DMS79 (cell line): ENCODE data around the gene DNLZ.
A peak's percentile ranks its signal among the peaks of the same experiment; 100 is the strongest.
"Not testable (repeated sequence)": the region's sequence is repeated elsewhere in the genome, so short reads cannot be mapped to it uniquely, and the experiment has no call there.

ENCODE experiments used
- DNase-seq: peaks from one replicate; lab custom pipeline; 2025; lab: John Stamatoyannopoulos, UW

Gene DNLZ

DNA sequence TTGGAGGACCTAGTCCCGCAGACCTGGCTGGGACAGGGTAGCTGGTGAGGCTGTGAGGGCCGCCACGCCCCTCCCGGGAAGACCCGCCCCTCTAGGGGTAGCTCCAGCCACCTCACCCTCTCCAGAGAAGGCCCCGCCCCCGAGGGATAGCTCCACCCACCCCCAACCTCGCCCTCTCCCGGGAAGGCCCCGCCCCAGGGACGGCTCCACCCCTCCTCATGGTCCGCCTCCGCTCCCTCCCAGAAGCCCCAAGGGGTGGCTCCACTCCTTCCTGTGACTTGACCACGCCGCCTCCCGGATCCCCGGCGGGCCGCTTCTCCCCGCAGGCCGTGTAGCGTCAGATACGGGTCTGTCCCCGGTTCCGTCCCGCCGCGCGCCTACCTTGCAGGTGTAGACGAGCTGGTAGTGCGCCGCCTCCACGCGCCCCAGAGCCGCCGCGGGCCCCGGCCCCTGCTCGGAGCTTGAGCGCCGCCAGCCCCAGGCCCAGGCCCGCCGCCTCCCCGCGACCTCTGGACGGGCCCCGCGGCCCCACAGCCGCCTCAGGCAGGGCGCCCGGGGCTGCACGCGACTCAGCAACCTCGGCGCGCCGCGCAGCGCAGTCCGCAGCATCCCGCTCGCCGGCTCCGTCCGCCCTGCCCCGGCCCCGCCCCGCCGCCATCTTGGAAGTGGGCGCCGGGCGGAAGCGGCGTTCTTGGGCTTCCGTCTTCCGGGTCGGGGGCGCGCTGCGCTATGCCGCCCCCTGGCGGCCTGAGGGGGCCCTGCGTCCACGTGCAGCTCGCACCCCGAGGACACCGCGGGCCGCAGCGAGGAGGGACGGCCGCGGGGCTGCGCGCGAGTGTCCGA, at the start of gene DNLZ:
Gene DNLZ (minus strand): TSS at position 639 of the 843 bp plus-strand sequence. CDS start 30 bp downstream, at position 609.
- DNase-seq, result peak; percentile 78

DNA sequence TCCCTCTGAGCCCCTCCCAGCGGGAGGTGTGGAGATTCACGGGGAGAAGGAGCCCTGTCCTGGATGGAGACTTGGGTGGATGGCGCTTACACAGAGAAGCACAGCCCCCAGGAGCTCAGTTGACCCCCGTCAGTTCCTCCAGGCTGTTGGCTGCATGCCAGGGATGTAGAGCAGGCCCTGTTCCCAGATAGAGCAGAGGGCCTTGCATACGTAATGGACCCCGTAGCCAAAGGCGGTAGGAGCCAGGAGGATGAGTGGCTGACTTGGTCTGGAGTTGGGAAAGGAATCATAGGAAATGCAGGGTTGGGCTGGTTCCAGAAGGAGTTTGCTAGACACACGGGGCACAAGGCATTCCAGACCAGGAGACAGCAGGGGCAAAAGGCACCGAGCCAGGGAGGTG, 49.4 kb upstream of the DNLZ start:
- DNase-seq, result no peak

DNA sequence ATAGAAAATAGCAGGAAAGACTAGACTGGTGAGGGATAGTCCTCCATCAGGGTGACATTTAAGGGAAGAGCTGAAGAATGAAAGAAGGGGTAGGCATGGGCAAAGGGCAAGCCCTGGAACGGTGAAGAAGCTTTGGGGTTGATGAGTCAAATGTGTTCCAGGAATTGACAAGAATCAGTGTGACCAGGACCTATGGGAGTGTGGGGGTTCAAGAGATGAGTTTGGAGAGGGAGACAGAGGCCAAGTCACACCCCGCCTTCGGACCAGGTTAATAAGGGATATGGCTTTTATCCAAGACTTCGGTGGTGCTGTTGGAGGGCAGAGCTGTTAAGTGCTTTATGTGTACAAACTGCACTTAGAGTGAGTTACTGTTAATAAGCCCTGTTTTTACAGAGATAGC, 47.8 kb upstream of the DNLZ start:
- DNase-seq, result no peak

DNA sequence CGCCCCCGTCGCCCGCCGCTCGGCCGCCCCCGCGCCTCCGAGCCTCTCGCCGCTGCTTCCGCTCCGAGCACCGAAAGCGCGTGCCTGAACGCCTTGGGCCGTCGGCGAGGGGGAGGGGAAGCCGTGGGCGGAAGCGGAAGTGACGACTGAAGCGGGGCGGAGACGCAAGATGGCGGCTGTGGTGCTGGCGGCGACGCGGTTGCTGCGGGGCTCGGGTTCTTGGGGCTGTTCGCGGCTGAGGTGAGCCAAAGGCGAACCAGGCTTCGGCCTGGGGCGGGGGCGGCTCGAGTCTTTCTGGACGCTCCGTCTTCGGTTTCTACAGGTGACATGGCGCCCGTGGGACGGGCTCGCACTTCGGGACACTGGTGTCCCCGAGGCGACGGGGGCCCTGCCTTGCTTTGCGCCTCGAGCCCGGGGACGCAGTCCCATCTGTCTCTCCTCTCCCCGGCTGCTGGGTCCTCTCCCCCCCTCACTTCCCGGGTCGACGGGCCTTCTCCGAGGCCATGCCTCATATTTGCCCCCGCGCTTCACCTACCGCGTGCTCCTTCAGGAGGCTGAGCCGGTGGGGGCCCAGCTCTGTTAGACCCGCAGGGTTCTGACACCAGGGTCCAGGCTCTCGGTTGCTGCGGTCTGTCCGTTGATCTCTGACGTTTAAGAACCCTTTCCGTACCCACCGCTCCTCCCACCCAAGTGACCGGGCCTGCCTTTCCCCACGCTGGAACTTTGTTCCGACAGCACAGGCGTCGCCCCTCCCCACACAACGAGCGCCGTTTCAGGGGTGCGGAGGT, 47.1 kb upstream of the DNLZ start, which contains the start of the genes ENTR1 and PMPCA:
Gene ENTR1 (minus strand): TSS at position 115 of the 788 bp plus-strand sequence. CDS start 217 bp downstream, outside the sequence.
Gene PMPCA (plus strand): TSS at position 159 of the 788 bp plus-strand sequence. CDS start 11 bp downstream, at position 170.
- DNase-seq, result peak; percentile 79

DNA sequence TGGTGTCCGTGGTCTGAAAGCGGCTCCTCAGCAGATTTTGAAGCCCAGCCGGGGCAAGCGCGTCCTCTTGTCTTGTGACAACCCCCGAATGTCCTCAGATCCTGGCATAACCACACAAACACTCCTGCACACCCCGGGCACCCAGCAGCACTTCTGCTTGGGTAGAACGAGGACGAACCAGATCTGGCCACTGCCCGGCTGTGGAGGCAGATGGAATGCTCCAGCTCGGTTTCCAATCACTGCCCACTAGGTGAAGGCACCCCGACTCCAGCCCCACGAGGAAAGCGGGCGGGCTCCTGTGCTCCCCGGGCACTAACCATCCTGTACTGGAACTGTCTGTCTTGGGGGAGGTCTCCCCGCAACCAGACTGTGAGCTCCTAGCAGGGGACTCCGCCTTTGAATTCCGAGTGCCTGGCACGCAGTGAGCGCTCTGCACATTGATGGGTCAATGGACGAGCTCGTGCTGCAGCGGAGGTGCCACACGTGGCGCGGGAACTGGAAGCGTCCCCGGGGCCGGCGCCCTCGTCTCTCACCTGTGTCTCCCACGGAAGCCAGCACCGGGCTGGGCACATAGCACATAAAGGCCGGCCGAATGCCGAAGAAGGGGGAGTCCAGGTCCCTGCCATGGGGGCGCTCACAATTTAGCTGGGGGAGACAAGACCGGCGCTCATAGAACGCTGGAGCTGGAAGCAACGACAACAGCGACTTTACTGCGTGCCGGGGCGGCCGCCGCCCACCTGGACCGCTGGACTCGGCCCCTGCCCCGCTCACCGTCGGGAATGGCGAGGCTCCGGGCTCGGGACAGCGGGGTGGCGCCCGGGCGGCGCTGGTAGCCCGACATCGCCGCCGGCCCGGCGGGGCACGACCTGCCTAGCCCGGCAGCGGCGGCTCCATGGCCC, 46.3 kb upstream of the DNLZ start:
- no peak for DNase-seq

DNA sequence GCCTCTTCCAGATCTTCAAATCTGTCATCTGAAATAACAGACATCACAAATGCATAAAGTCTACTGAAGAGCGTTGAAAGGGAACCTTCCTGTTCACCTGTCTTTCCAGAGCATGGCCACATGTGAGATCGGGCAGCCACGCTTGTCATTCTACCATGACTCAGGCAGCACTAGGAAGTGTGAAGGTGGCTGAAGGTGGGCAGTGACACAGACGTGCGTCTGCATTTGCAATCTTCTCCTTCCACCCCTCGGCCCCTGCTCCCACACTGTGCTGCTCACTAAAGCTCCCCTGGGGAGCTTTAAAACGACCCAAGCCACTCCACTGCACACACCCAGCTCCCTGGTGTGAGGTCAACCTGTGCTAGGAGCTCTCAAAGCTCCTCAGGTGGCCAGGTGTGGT, 44.4 kb upstream of the DNLZ start:
- DNase-seq, result no peak

DNA sequence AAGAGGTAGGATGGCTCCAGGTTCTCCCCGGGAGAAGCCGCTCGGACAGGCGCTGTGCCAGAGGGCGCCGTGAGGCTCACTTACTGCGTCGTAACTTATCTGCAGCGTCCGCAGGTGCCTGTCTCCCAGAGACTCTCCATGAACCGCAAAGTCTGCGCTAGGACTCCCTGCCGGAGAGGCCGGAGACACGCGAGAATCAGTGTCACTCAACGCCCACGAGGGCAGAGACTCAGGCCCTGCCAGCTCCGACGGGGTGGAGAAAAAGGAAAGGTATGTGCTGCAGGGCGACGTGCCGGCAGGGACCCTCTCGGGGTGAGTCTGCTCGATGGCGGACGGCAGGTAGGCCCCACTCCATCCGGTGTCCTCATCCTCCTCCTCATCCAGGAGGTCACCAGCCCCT, 43.5 kb upstream of the DNLZ start:
- not testable (repeated sequence) for DNase-seq

DNA sequence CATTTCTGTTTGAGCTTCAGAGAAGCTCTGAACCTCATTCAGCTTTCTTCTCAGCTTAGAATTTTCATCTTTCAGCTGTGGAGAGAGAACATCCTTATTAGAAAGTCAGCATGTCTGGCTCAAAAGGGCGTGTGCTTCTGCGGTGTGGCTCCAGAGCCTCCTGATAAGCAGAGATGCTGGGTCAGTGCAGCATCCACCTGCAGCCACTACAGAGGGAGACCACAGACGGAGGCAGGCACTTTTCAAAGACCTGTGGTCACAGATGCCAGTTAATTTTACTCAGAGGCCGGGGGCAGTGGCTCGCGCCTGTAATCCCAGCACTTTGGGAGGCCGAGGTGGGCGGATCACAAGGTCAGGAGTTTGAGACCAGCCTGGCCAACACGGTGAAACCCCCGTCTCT, 42.4 kb upstream of the DNLZ start:
- not testable (repeated sequence) for DNase-seq

DNA sequence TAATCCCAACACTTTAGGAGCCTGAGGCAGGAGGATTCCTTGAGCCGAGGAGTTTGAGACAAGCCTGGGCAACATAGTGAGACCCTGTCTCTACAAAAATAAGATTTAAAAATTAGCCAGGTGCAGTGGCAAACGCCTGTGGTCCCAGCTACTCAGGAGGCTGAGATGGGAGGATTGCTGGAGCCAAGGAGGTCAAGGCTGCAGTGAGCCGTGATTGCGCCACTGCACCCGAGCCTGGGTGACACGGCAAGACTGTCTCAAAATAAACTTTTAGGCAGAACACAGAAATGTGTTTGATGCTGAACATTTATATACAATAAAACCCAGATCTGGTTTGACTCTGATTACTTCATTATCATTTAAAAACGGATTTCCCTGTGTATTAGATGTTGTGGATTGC, 41.9 kb upstream of the DNLZ start:
- DNase-seq, result no peak

DNA sequence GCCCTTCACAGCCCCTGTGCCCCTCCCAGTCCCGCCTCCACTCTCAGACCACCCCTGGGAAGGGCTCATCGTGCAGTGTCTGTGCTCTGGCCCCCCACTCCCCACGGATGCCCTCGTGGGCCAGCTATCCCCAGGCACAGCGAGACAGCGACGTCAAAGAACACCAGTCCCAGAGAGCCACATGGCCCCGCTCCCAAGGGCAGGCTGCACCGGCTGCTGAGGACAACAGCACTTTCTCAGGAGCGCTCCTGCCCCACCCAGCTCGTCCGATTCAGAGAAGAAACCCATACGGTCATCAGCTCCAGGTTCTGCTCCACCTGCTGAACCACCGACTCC, 41.2 kb upstream of the DNLZ start:
- DNase-seq, result no peak

DNA sequence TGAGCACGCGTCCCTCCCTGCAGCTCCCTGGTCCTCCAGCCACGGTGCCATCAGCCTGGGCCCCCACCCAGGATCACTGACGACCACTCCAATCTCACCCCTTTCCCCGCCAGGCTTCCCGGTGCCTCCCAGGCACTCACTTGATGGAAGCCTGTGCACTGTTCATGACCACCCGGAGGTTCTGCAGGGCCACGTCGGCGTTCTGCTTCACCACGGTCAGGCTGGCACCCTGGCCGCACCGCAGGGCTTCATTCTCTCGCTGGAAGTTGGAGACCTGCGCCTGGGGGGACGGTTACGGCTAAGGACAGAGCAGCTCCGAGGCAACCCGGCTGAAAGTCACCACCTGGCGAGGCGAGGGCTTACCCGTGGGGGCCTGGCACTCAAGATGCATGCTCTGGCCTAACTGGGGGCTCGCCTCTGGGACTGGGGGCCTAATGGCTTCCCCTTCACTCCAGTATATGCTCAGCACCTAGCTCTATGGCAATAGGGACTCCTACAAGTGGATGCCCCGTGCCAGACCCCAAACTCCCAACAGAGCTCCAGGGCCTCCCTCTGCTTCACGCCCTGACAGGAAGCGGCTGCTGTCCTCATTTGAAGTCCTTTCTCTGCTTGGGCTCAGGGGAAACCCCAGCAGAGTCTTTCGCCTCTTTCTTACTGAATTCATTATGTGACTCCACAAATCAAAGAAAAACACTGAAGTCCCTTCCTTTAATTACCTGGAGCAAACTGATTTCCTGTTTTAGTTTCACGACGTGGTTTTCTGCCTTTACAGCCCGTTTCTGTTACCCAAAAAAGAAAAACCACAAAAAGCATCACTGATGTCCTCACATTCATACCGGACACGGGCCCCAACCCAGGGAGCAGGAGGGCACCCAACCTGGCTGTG, 40.6 kb upstream of the DNLZ start:
- DNase-seq, result no peak

DNA sequence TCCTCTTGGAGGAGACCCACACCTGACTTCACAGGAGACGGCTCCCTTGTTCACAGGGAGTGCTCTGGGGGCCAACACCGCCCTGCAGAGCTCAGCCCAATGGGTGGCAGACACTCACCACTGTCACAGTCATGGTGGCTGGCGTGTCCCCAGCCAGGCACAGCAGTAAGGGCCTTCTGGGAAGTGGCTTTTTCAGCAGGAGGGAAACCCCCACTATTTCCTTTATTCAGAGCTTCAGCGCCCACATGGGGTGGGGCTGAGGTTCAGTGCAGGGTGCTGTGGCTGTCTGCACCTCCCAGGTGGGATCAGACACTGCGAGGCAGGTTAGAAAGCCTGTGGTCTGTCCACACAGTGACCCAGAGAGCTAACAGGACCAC, 40.0 kb upstream of the DNLZ start:
- DNase-seq, result no peak

DNA sequence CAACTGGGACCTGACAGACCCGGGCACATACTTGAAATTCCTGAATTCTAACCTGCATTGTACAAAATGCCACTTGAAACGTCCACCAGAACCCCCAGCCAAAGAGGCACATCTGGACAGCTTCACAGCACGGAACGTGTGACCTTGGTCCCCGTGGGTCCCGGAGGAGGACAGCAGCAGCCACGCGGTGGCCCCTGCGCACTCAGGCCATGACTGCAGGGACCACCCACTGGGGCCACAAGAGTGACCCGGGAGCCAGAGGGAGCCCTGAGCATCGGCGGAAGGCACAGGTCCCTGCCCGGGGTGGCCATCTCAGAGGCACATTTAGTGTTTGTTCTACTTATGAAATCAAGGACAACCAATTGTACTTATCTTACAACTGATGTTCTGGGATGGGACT, 38.5 kb upstream of the DNLZ start:
- no peak for DNase-seq

DNA sequence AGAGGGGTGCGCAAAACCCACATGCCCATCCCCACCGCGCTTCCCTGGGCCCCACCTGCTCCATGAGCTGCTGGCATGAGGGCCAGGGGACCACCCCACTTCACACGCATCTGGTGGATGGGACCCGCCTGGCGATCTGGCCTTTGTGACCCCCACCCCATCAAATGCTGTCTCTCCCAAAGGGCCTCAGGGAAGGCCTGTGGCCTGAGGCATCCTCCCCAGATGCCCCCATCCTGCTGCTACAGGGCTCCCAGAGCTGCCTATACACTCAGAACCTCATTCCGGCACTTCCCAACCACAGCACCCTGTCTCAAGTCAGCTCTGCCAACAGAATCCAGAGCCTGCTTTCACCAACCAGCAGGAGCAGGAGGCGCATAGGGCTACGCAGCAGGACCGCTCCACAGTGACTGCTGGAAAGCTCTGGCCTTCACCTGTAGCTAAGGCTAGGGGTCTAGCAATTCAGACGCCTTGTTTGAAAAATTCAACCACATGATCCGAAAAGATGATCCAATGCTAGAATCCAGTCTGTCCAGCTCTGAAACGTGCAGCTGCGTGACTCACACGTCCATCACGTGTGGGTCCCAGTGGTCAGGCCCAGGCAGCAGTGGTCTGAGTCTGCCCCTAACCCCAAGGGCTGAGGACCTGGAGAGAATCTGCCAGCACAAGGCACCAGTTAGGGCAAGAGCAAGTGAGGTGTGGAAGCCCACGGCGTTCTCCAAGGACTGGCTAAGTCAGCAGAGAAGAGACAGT, 37.8 kb upstream of the DNLZ start:
- DNase-seq, result no peak

DNA sequence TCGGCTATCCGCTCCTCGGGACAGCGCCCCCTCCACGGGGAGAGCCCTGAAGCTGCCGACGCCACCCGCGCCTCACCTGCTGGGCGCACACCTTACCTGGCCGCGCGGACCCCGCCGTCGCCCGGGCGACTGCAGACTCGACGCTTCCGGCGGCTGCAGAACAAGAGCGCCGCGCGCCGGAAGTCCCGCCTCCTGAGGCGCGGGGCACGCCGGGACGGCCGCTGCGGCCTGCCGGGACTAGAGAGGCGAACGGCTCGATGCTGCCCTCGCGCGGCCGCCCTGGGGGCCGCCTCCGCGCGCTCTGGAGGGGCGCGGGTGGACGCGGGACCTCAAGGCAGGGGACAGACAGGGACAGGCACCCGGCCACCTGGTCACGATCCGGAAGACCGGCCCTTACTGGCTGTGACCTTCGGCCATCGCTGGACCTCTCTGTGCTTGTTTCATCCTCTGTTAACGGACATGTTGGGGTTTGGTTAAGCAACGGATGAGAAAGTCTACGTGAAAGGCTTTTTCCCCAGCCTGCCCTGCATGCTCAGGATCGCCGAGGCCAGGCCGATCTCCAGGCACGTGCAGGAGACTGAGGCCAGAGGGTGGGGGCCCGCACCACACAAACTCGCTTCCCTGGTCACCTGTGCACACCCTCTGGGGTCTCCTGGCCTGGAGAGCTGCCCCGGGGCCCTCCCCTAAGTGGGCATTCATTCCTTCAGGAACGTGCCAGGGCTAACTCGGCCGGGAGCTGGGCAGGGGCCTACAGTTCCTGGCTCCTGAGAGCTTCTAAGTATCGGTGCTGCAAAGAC, 36.7 kb upstream of the DNLZ start, which contains the start of gene SNAPC4:
Gene SNAPC4 (minus strand): TSS at position 133 of the 797 bp plus-strand sequence. CDS start 1,742 bp downstream, outside the sequence.
- peak; percentile 68 for DNase-seq

DNA sequence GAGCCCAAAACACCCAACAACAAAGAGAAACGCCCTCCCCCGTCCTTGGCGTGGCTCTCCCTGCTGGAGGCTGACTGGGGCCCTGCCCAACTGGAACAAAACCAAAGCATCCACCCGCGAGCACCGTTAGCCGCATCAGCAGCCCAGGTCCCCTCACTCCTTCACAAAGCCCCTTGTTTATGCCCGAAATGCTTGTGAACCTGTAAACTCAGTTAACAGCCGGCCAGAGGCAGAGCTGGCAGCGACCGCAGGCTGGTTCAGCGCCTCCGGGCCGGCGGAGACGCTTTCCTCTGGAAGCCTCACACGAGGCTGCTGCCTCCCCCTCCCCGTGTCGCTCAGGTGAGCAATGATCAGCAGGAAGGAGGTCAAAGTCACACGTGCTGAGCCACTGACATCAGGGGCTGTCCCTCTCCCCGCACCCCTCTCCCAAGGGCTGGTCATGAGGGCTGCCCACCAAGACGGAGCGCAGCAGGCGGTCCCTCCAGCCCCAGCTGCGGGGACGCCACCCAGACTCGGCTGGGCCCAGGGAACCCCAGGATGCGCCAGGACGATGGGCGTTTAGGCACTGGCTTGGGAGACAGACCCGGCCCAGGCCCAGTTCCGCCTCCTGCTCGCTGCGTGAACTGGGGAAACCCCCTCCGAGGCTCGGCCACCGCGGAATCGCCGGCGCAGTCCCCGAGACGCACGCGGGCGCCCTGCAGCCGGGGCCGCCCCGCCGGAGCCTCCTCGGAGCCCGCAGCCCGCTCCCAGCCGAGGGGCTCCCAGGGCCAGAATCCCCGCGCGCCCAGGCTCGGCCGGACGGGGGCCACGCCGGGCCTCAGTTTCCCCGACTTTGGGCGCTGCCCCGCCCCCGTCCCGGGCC, 35.9 kb upstream of the DNLZ start:
- DNase-seq, result no peak

DNA sequence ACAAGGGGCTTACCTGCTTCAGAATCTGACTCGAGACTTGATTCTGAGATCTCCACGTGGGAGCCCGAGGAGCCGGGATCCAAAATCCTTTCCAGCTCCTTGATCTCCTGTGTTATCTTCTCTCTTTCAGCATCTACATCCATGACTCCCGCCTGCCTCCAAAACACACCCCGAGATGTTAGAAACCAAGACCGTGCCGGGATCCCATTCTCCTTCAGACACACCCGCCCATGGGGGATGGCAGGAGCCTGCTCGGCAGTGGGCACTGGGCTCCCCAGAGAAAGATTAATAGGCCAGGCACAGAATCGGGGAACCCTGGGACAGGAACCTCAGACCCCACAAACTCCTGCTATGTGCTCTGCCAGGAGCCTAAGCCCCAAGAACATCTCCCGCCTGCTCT, 34.7 kb upstream of the DNLZ start:
- DNase-seq, result no peak

DNA sequence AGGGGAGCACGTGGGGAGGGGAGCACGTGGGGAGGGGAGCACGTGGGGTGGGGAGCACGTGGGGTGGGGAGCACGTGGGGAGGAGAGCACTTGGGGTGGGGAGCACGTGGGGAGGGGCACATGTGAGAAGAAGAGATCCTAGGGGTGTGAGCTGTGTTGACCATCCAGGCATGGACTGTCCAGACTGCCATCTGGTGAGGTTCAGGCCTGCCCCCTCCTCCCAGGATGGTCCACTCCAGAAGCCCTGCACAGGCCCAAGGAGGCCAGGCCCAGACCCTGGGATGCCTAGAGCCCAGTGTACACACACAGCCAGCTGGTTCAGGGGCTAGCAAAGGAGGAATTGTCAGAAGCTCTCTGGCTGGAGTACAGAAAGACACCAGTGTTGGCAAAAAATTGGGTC, 34.1 kb upstream of the DNLZ start:
- DNase-seq, result no peak

DNA sequence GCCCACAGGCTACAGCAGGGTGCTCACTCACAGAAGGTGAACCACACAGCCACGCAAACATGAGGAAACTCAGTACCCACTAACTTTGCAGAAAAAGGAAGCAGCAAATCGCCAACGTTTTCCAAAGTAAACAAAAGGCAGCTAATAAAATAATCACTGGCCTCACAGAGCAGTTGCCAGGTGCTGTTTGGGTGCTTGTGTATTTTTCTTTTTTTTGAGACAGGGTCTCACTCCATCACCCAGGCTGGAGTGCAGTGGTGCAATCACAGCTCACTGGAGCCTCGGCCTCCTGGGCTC, 32.6 kb upstream of the DNLZ start:
- DNase-seq, result no peak
